PC-9 (cell line): Measurements from ENCODE around the gene PRKCB.
A peak's percentile ranks its signal among the peaks of the same experiment; 100 is the strongest.

ENCODE experiments used
- CTCF ChIP-seq: fragments of 200-600 bp; sonication (generic); conservative IDR thresholded peaks from 2 replicates; pipeline ENCODE4 v1.6.1; 2017; ENCODE audit warnings: mixed run types, antibody characterized with exemption, mild to moderate bottlenecking, moderate library complexity
- EZH2 ChIP-seq: fragments of 200-600 bp; sonication (generic); IDR thresholded peaks from 2 replicates; pipeline ENCODE4 v1.8.0; 2017; ENCODE audit warnings: antibody characterized with exemption, low read depth

- TF ChIP-seq CTCF (peak; percentile 82), EZH2 (no peak)
Observed at GRCh38 chr16:24253192-24253591, 417.4 kb downstream of the PRKCB start.
